HG03139 (cell line): ENCODE results near the gene BPI.
"Not testable (repeated sequence)": the region's sequence is repeated elsewhere in the genome, so short reads cannot be mapped to it uniquely, and the experiment has no call there.

Experiments
- ATAC-seq: cut with Tn5 transposase; IDR thresholded peaks from one replicate; pipeline ENCODE4 v1.9.1; 2021; ENCODE audit not compliant: unreplicated experiment

The BPI gene

GRCh38 chr20:38355161-38356012 is 51.4 kb downstream of the BPI start:
- no peak for ATAC-seq

- ATAC-seq, result no peak
Observed at GRCh38 chr20:38357653-38358207, 53.8 kb downstream of the BPI start.

- ATAC-seq, result no peak
Observed at GRCh38 chr20:38358556-38358955, 54.6 kb downstream of the BPI start.

GRCh38 chr20:38363004-38363747 is 59.2 kb downstream of the BPI start:
- ATAC-seq, result no peak

- ATAC-seq, result no peak
Observed at GRCh38 chr20:38369389-38369788, 65.4 kb downstream of the BPI start.

- ATAC-seq, result no peak
Observed at GRCh38 chr20:38372806-38373205, 68.8 kb downstream of the BPI start.

- ATAC-seq, result no peak
Observed at GRCh38 chr20:38373231-38373867, 69.4 kb downstream of the BPI start.

GRCh38 chr20:38373898-38374297 is 69.9 kb downstream of the BPI start:
- no peak for ATAC-seq

GRCh38 chr20:38377039-38377685 is 73.2 kb downstream of the BPI start:
- no peak for ATAC-seq

GRCh38 chr20:38377838-38378237 is 73.9 kb downstream of the BPI start:
- ATAC-seq, result not testable (repeated sequence)

GRCh38 chr20:38383147-38383546 is 79.2 kb downstream of the BPI start:
- ATAC-seq, result no peak

- ATAC-seq, result no peak
Observed at GRCh38 chr20:38386004-38386403, 82.0 kb downstream of the BPI start.

- ATAC-seq, result no peak
Observed at GRCh38 chr20:38386851-38387250, 82.9 kb downstream of the BPI start.
